CD4-positive, alpha-beta memory T cell (primary cell): ENCODE results near the gene PCED1A. TPM values are rescaled to one million over a fixed set of nuclear protein-coding genes. Genes with fewer than 3 reads are reported as not detected.

Experiments
- CTCF ChIA-PET: fragments of 350-600 bp; sonication (Branson Sonifier 250); formaldehyde crosslinking; loops from one replicate; lab custom pipeline; 2021; ENCODE audit warnings: inconsistent platforms; ENCODE audit not compliant: partially characterized antibody; lab: Charles Lee
- POLR2A ChIA-PET: fragments of 350-600 bp; sonication (Branson Sonifier 250); formaldehyde crosslinking; loops from one replicate; lab custom pipeline; 2021; ENCODE audit not compliant: partially characterized antibody; lab: Charles Lee
- DNase-seq, 5 donors: peaks; one replicate each; pipeline versions ENCODE4 v3.0.0 to v3.0.0-alpha.2; 2020 to 2022; ENCODE audit warnings: mixed read lengths in 1 of 5
- H3K27ac ChIP-seq: one replicate; pipeline ENCODE4 v1.7.0; 2013; ENCODE audit warnings: low read depth, low read length
- H3K27me3 ChIP-seq: 2 replicates; pipeline ENCODE4 v1.7.0; 2013; ENCODE audit warnings: mild to moderate bottlenecking, low read length, moderate library complexity; ENCODE audit not compliant: insufficient read depth
- H3K36me3 ChIP-seq: 2 replicates; pipeline ENCODE4 v1.7.0; 2013; ENCODE audit warnings: mild to moderate bottlenecking, low read length, moderate library complexity; ENCODE audit not compliant: insufficient read depth
- H3K4me1 ChIP-seq: 2 replicates; pipeline ENCODE4 v1.7.0; 2013; ENCODE audit warnings: mild to moderate bottlenecking, low read length, moderate library complexity; ENCODE audit not compliant: insufficient read depth
- H3K4me3 ChIP-seq, 2 donors: one replicate each; pipeline ENCODE4 v1.7.0; 2013; ENCODE audit warnings: low read length in 2 of 2, mild to moderate bottlenecking in 1 of 2
- H3K9me3 ChIP-seq, 2 donors: one replicate each; pipeline ENCODE4 v1.7.0; 2013; ENCODE audit warnings: low read length in 2 of 2, control low read depth in 1 of 2; ENCODE audit not compliant: control insufficient read depth in 1 of 2
- H3K27ac Mint-ChIP-seq, 7 donors: one replicate each; pipeline ENCODE4 v1.8.0; 2020 to 2021; ENCODE audit warnings: mixed read lengths in 7 of 7, mild to moderate bottlenecking in 6 of 7, inconsistent platforms in 3 of 7, moderate library complexity in 3 of 7
- H3K27me3 Mint-ChIP-seq, 2 donors: one replicate each; pipeline ENCODE4 v1.8.0; 2020 to 2021; ENCODE audit warnings: mixed read lengths in 2 of 2
- H3K36me3 Mint-ChIP-seq, 2 donors: one replicate each; pipeline ENCODE4 v1.8.0; 2020 to 2021; ENCODE audit warnings: mixed read lengths in 2 of 2, inconsistent platforms in 1 of 2, mild to moderate bottlenecking in 1 of 2
- H3K4me1 Mint-ChIP-seq, 4 donors: one replicate each; pipeline ENCODE4 v1.8.0; 2020 to 2021; ENCODE audit warnings: mixed read lengths in 4 of 4, mild to moderate bottlenecking in 1 of 4
- H3K4me3 Mint-ChIP-seq, 8 donors: one replicate each; pipeline ENCODE4 v1.8.0; 2020 to 2021; ENCODE audit warnings: mixed read lengths in 8 of 8, mild to moderate bottlenecking in 7 of 8, moderate library complexity in 6 of 8, inconsistent platforms in 3 of 8
- H3K9me3 Mint-ChIP-seq, 8 donors: one replicate each; pipeline ENCODE4 v1.8.0; 2020 to 2021; ENCODE audit warnings: mixed read lengths in 8 of 8, mild to moderate bottlenecking in 5 of 8, inconsistent platforms in 3 of 8, moderate library complexity in 1 of 8
- intact Hi-C: fragments of 100-400 bp; cut with micrococcal nuclease; formaldehyde crosslinking; loops from one replicate; pipeline ENCODE4 v1.15.1; 2023
- polyA plus RNA-seq, 2 donors: library from polyadenylated mRNA; unstranded; fragments of 300-500 nt; fragmentation: Illumina TruSeq; gene quantifications; one replicate each; pipeline ENCODE4 v1.2.3, GENCODE V29; 2021
- total RNA-seq, 2 experiments: library from RNA; stranded (reverse); gene quantifications; one replicate each; pipeline ENCODE4 v1.2.3, GENCODE V29; 2021

PCED1A gene
- total and polyA plus RNA-seq, 4 experiments from 2014 or later: 17.9 to 83.1 (median 50.5) TPM

GRCh38 chr20:2799688-2800520 lies 40.6 kb downstream of the PCED1A start:
- peak overlapping the region; percentile 85 to 97 (median 90) for H3K4me3 Mint-ChIP-seq
- peaks cover 19 to 37% (median 24%) of the 10 kb centered on the region in 4 donors for H3K4me1 Mint-ChIP-seq
- H3K9me3 Mint-ChIP-seq: peaks cover 0 to 2% (median 0%) of the 10 kb centered on the region in 8 donors
- H3K27ac Mint-ChIP-seq: peak overlapping the region in 2 of 7 donors; percentile 38 to 64
- Histone ChIP-seq H3K4me3 (peak overlapping the region; percentile 36 to 57), H3K36me3 (no peaks in the 10 kb centered on the region), H3K4me1 (peaks cover 23% of the 10 kb centered on the region), H3K9me3 (no peaks in the 10 kb centered on the region), H3K27ac (no peak overlapping the region), H3K27me3 (peaks cover 11% of the 10 kb centered on the region)
- ChIA-PET POLR2A (no interaction called here), CTCF (no interaction called here)
- DNase-seq: no peak
- intact Hi-C loops: no loop called here
- no peaks in the 10 kb centered on the region for H3K36me3 Mint-ChIP-seq
- H3K27me3 Mint-ChIP-seq: peaks cover 52 to 65% of the 10 kb centered on the region in 2 donors

DNA sequence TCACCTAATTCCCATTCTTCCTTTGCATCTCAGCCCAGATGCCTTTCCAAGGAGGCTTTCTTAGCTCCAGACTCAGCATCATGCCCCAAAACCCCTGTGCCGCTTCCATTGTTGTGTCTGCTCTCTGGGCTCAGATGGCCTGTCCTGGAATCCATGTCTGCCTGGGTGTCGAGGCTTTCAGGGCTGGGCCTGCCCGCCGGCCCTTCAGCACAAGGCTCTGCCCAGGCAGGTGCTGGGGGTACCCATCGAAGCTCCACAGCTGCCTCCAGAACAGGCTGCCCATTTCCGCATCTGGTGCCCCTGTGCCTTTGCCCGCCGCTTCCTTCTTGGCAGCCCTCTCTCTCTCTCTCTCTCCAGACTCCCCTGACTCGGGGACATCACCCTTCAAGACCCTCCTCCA lies 41.2 kb downstream of the PCED1A start:
- peak overlapping the region in 7 of 8 donors; percentile 85 to 97 (median 92) for H3K4me3 Mint-ChIP-seq
- H3K27ac Mint-ChIP-seq: peak overlapping the region in 1 of 7 donors; percentile 38
- H3K4me1 Mint-ChIP-seq: peaks cover 19 to 34% (median 24%) of the 10 kb centered on the region in 4 donors
- H3K4me3 ChIP-seq: peak overlapping the region in 1 of 2 donors; percentile 57
- no peak for DNase-seq
- H3K27me3 Mint-ChIP-seq: peaks cover 49 to 68% of the 10 kb centered on the region in 2 donors
- no peak overlapping the region for H3K27ac ChIP-seq
- peaks cover 0 to 2% (median 0%) of the 10 kb centered on the region in 8 donors for H3K9me3 Mint-ChIP-seq
- intact Hi-C loops: no loop called here
- H3K27me3 ChIP-seq: peaks cover 11% of the 10 kb centered on the region
- POLR2A ChIA-PET: no interaction called here
- H3K4me1 ChIP-seq: peaks cover 23% of the 10 kb centered on the region
- no peaks in the 10 kb centered on the region for H3K36me3 Mint-ChIP-seq
- no peaks in the 10 kb centered on the region for H3K9me3 ChIP-seq
- no peaks in the 10 kb centered on the region for H3K36me3 ChIP-seq
- CTCF ChIA-PET: no interaction called here

DNA sequence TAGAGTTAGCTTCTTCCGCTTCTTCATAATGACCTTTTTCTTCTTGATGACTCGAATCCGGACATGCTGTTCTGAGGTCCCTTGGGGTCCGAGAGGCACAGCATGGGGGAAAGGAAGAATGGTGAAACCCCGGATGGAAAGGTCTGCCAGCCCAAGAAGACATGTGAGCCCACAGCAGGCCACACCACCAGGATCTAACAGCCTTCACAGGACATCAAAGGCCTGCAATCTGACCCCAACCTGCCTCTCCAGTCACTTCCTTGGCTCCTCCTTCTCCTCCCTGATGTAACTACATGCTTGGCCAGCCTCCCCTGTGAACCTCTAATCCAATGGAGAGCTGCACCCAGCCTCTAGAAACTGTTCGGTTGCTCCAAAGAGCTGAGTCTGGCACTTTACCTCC lies 41.6 kb downstream of the PCED1A start:
- peaks cover 45 to 66% of the 10 kb centered on the region in 2 donors for H3K27me3 Mint-ChIP-seq
- Histone ChIP-seq H3K9me3 (no peaks in the 10 kb centered on the region), H3K4me1 (peaks cover 23% of the 10 kb centered on the region), H3K27ac (no peak overlapping the region), H3K36me3 (no peaks in the 10 kb centered on the region), H3K4me3 (no peak overlapping the region), H3K27me3 (peaks cover 11% of the 10 kb centered on the region)
- no peaks in the 10 kb centered on the region for H3K36me3 Mint-ChIP-seq
- peaks cover 19 to 32% (median 24%) of the 10 kb centered on the region in 4 donors for H3K4me1 Mint-ChIP-seq
- H3K27ac Mint-ChIP-seq: peak overlapping the region in 1 of 7 donors; percentile 38
- no peak for DNase-seq
- H3K9me3 Mint-ChIP-seq: peaks cover 0 to 2% (median 0%) of the 10 kb centered on the region in 8 donors
- H3K4me3 Mint-ChIP-seq: peak overlapping the region in 6 of 8 donors; percentile 3 to 97 (median 76)
- ChIA-PET CTCF (no interaction called here), POLR2A (no interaction called here)
- intact Hi-C loops: no loop called here

GRCh38 chr20:2798095-2798805 lies 42.2 kb downstream of the PCED1A start:
- Histone ChIP-seq H3K9me3 (no peaks in the 10 kb centered on the region), H3K36me3 (no peaks in the 10 kb centered on the region), H3K4me1 (peaks cover 23% of the 10 kb centered on the region), H3K27me3 (peaks cover 11% of the 10 kb centered on the region), H3K4me3 (no peak overlapping the region), H3K27ac (no peak overlapping the region)
- intact Hi-C loops: no loop called here
- H3K9me3 Mint-ChIP-seq: peaks cover 0 to 2% (median 0%) of the 10 kb centered on the region in 8 donors
- ChIA-PET CTCF (no interaction called here), POLR2A (no interaction called here)
- no peak for DNase-seq
- peaks cover 46 to 66% of the 10 kb centered on the region in 2 donors for H3K27me3 Mint-ChIP-seq
- peak overlapping the region in 2 of 8 donors; percentile 20 to 44 for H3K4me3 Mint-ChIP-seq
- peak overlapping the region in 1 of 7 donors; percentile 69 for H3K27ac Mint-ChIP-seq
- H3K36me3 Mint-ChIP-seq: no peaks in the 10 kb centered on the region
- H3K4me1 Mint-ChIP-seq: peaks cover 19 to 32% (median 24%) of the 10 kb centered on the region in 4 donors

- Histone ChIP-seq H3K4me1 (peaks cover 23% of the 10 kb centered on the region), H3K27me3 (peaks cover 11% of the 10 kb centered on the region), H3K9me3 (no peaks in the 10 kb centered on the region), H3K27ac (no peak overlapping the region), H3K36me3 (no peaks in the 10 kb centered on the region), H3K4me3 (no peak overlapping the region)
- Mint-ChIP-seq H3K27ac (no peak overlapping the region), H3K9me3 (peaks cover 0 to 2% (median 0%) of the 10 kb centered on the region in 8 donors), H3K4me1 (peaks cover 19 to 29% (median 23%) of the 10 kb centered on the region in 4 donors), H3K27me3 (peaks cover 41 to 62% of the 10 kb centered on the region in 2 donors), H3K4me3 (peak overlapping the region in 2 of 8 donors; percentile 43 to 44), H3K36me3 (no peaks in the 10 kb centered on the region)
- CTCF ChIA-PET: no interaction called here
- DNase-seq: no peak
- POLR2A ChIA-PET: no interaction called here
- intact Hi-C loops: no loop called here
Observed at GRCh38 chr20:2797136-2797983, 43.1 kb downstream of the PCED1A start.

DNA sequence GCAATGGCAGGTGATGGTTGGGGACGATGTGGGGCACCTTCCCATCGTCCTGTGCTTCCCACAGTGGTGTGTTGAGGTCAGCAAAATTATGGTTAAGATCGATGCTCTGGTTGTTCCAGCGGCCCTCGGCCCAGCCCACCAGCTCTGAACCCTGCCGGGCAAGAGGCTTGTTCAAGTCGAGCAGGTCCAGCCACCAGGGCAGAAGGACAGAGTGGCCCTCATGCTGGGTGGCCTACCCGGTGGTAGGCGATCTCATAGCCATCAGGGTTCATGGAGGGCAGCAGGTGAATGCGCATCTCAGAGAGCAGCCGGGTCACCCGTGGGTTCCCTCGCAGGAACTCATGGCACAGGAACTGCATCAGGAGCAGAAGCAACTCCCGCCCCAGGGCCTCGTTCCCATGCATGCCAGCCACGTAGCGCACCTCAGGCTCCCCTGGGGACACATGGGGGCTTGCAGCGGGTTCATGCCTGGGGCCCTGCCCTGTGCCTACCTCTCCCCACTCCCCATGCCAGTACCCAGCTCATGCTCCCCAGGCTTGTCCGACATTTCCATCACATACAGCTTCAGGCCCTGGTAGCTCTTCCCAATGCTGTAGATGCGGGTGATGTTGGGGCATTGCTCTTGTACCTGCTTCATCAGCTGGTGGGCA lies 44.3 kb downstream of the PCED1A start:
- Mint-ChIP-seq H3K4me1 (peaks cover 16 to 22% (median 19%) of the 10 kb centered on the region in 4 donors), H3K27ac (no peak overlapping the region), H3K4me3 (no peak overlapping the region), H3K9me3 (peaks cover 0 to 2% (median 0%) of the 10 kb centered on the region in 8 donors), H3K27me3 (peaks cover 35 to 64% of the 10 kb centered on the region in 2 donors), H3K36me3 (no peaks in the 10 kb centered on the region)
- Histone ChIP-seq H3K27ac (no peak overlapping the region), H3K36me3 (no peaks in the 10 kb centered on the region), H3K27me3 (peaks cover 9% of the 10 kb centered on the region), H3K9me3 (no peaks in the 10 kb centered on the region), H3K4me1 (peaks cover 18% of the 10 kb centered on the region), H3K4me3 (no peak overlapping the region)
- ChIA-PET POLR2A (no interaction called here), CTCF (no interaction called here)
- intact Hi-C loops: no loop called here
- DNase-seq: no peak
